ENCODE data around the gene BMI1.

BMI1 gene

GRCh38 chr10:22333167-22333974 is 12.5 kb downstream of the BMI1 start:
- Histone ChIP-seq H3K36me3 (replicated peaks; ENCODE audit: insufficient read depth, low read length) (peaks cover 9% of the 10 kb centered on the region; the same call in 1 of the 2 replicates), H3K4me2 (ENCODE audit: low read depth, low read length) (peak overlapping the region; percentile 56), H4K20me1 (ENCODE audit: insufficient read depth, low read length) (no peaks in the 10 kb centered on the region), H3K4me1 (ENCODE audit: low read length) (peaks cover 15% of the 10 kb centered on the region), H3K9me3 (replicated peaks; ENCODE audit: insufficient read depth, low read length) (no peaks in the 10 kb centered on the region), H3F3A (ENCODE audit: insufficient read depth, low read length) (peaks cover 10% of the 10 kb centered on the region), H3K9me2 (replicated peaks; ENCODE audit: insufficient read depth, low read length) (no peaks in the 10 kb centered on the region), H3K4me3 (ENCODE audit: low read length) (peak overlapping the region; percentile 48), H3K9ac (ENCODE audit: low read length) (peak overlapping the region; percentile 13; the same call in 1 of the 2 replicates), H3K27me3 (replicated peaks; ENCODE audit: insufficient read depth, low read length) (peaks cover 33% of the 10 kb centered on the region), H2AFZ (ENCODE audit: low read length) (peak overlapping the region; percentile 20; the same call in 1 of the 2 replicates), H3K27ac (ENCODE audit: low read length) (peak overlapping the region; percentile 53; the same call in 1 of the 2 replicates), H3K79me2 (ENCODE audit: low read length) (peaks cover 8% of the 10 kb centered on the region; the same call in 1 of the 2 replicates)
- TF ChIP-seq EZH2 (optimal IDR thresholded peaks at IDR 0.05; ENCODE audit: low read depth, low read length): no peak
- no peak for TF ChIP-seq CTCF (IDR thresholded peaks at IDR 0.05; ENCODE audit: low read length)
- TF ChIP-seq EZH2phosphoT487 (IDR thresholded peaks at IDR 0.05; ENCODE audit: low read length): no peak
- DNase-seq: peak; percentile 69

GRCh38 chr10:22333975-22334282 is 13.0 kb downstream of the BMI1 start:
- Histone ChIP-seq H3K4me1 (ENCODE audit: low read length) (peaks cover 15% of the 10 kb centered on the region), H3K4me2 (ENCODE audit: low read depth, low read length) (no peak overlapping the region), H4K20me1 (ENCODE audit: insufficient read depth, low read length) (no peaks in the 10 kb centered on the region), H3K27me3 (replicated peaks; ENCODE audit: insufficient read depth, low read length) (peaks cover 38% of the 10 kb centered on the region), H3K9ac (ENCODE audit: low read length) (no peak overlapping the region), H3K79me2 (ENCODE audit: low read length) (peaks cover 8% of the 10 kb centered on the region; the same call in 1 of the 2 replicates), H3K9me2 (replicated peaks; ENCODE audit: insufficient read depth, low read length) (no peaks in the 10 kb centered on the region), H3K27ac (ENCODE audit: low read length) (no peak overlapping the region), H3K4me3 (ENCODE audit: low read length) (no peak overlapping the region), H2AFZ (ENCODE audit: low read length) (no peak overlapping the region), H3K9me3 (replicated peaks; ENCODE audit: insufficient read depth, low read length) (no peaks in the 10 kb centered on the region), H3F3A (ENCODE audit: insufficient read depth, low read length) (peaks cover 10% of the 10 kb centered on the region), H3K36me3 (replicated peaks; ENCODE audit: insufficient read depth, low read length) (peaks cover 9% of the 10 kb centered on the region; the same call in 1 of the 2 replicates)
- TF ChIP-seq EZH2phosphoT487 (IDR thresholded peaks at IDR 0.05; ENCODE audit: low read length) (no peak), CTCF (IDR thresholded peaks at IDR 0.05; ENCODE audit: low read length) (no peak), EZH2 (optimal IDR thresholded peaks at IDR 0.05; ENCODE audit: low read depth, low read length) (no peak)
- no peak for DNase-seq

- Histone ChIP-seq H3K4me2 (ENCODE audit: low read depth, low read length) (no peak overlapping the region), H3K9me3 (replicated peaks; ENCODE audit: insufficient read depth, low read length) (no peaks in the 10 kb centered on the region), H3K4me1 (ENCODE audit: low read length) (peaks cover 15% of the 10 kb centered on the region), H4K20me1 (ENCODE audit: insufficient read depth, low read length) (no peaks in the 10 kb centered on the region), H3K79me2 (ENCODE audit: low read length) (peaks cover 4% of the 10 kb centered on the region; the same call in 1 of the 2 replicates), H3K27me3 (replicated peaks; ENCODE audit: insufficient read depth, low read length) (peaks cover 45% of the 10 kb centered on the region), H3K4me3 (ENCODE audit: low read length) (no peak overlapping the region), H3F3A (ENCODE audit: insufficient read depth, low read length) (peaks cover 10% of the 10 kb centered on the region), H2AFZ (ENCODE audit: low read length) (no peak overlapping the region), H3K27ac (ENCODE audit: low read length) (no peak overlapping the region), H3K9me2 (replicated peaks; ENCODE audit: insufficient read depth, low read length) (no peaks in the 10 kb centered on the region), H3K36me3 (replicated peaks; ENCODE audit: insufficient read depth, low read length) (peaks cover 3% of the 10 kb centered on the region; the same call in 1 of the 2 replicates), H3K9ac (ENCODE audit: low read length) (no peak overlapping the region)
- no peak for TF ChIP-seq CTCF (IDR thresholded peaks at IDR 0.05; ENCODE audit: low read length)
- TF ChIP-seq EZH2 (optimal IDR thresholded peaks at IDR 0.05; ENCODE audit: low read depth, low read length): no peak
- TF ChIP-seq EZH2phosphoT487 (IDR thresholded peaks at IDR 0.05; ENCODE audit: low read length): no peak
- DNase-seq: no peak
These were observed 13.7 kb downstream of the BMI1 start for GRCh38 chr10:22334414-22335172.

Data from MM.1S (cell line).